Measurements from ENCODE around the gene STAP2. TPM values are rescaled to one million over a fixed set of nuclear protein-coding genes. Genes with fewer than 3 reads are reported as not detected.
A peak's percentile ranks its signal among the peaks of the same experiment; 100 is the strongest.

STAP2 gene
- total RNA-seq, 2 donors from 2014 or later = 17.9 to 31.0 TPM

- Histone ChIP-seq H3K9me3 (no peaks in the 10 kb centered on the region), H3K27ac (peak overlapping the region in 1 of 4 donors; percentile 80), H3K4me1 (peaks cover 98% of the 10 kb centered on the region), H3K4me3 (no peak overlapping the region), H3K27me3 (no peaks in the 10 kb centered on the region), H3K36me3 (replicated peaks in 1 of 2; ENCODE audit: insufficient read depth in 1 of 2, low read depth in 2 of 2) (no peaks in the 10 kb centered on the region)
- 87 to 90% methylated on average over 2 to 7 of the region's 8 CpGs for WGBS, 2 donors
- intact Hi-C loops (cut with DNase I) = no loop called here
- ATAC-seq (no peak), DNase-seq (no peak)
- no peak for TF ChIP-seq POLR2A (IDR thresholded peaks at IDR 0.05)
- TF ChIP-seq, protein P1, sequence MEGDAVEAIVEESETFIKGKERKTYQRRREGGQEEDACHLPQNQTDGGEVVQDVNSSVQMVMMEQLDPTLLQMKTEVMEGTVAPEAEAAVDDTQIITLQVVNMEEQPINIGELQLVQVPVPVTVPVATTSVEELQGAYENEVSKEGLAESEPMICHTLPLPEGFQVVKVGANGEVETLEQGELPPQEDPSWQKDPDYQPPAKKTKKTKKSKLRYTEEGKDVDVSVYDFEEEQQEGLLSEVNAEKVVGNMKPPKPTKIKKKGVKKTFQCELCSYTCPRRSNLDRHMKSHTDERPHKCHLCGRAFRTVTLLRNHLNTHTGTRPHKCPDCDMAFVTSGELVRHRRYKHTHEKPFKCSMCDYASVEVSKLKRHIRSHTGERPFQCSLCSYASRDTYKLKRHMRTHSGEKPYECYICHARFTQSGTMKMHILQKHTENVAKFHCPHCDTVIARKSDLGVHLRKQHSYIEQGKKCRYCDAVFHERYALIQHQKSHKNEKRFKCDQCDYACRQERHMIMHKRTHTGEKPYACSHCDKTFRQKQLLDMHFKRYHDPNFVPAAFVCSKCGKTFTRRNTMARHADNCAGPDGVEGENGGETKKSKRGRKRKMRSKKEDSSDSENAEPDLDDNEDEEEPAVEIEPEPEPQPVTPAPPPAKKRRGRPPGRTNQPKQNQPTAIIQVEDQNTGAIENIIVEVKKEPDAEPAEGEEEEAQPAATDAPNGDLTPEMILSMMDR (IDR thresholded peaks at IDR 0.05) = no peak
Observed at GRCh38 chr19:4373013-4373367, 34.4 kb upstream of the STAP2 start.

DNA sequence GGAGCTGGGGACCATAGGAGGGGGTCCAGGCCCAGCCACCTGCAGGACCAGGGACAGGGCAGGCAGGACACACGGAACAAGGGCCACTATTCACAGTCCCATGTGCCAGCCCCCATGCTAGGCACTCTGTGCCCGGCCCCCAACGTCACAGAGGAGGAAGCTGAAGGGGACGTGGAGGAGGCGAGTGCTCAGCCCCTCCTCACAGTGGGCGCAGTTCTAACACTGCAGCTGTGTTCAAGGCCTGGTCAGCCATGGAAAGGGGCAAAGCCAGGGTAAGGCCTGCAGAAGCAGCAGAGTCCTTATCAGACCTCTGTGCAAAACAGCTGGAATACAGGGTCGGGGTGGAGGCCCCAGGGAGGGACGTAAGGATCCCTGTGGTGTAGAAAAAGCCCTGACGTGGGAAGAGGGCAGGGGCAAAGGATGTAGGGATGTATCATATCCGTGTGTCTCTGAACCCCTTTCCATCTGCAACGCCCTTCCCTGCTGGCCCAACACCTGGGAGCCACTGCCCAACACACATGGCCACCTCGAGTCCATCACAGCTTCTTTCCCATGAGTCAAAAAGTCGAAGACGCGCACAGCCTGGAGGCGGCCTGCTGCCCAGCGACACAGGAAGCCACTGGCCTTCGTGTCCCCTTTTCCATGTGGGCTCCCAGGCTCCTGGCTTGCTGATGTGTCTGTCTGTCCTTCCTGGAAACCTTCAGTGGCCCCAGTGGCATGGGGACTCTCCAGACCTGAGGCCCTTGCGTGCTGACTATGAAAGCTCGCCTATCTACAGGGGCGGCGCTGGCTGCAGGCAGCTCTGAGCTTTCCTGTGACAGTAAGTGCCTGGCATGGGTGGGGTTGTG lies 33.8 kb upstream of the STAP2 start:
- 80 to 88% methylated on average over 17 to 22 of the region's 22 CpGs for WGBS, 2 donors
- Histone ChIP-seq H3K9me3 (no peaks in the 10 kb centered on the region), H3K4me3 (no peak overlapping the region), H3K27me3 (no peaks in the 10 kb centered on the region), H3K4me1 (peaks cover 95% of the 10 kb centered on the region), H3K27ac (no peak overlapping the region), H3K36me3 (replicated peaks in 1 of 2; ENCODE audit: insufficient read depth in 1 of 2, low read depth in 2 of 2) (no peaks in the 10 kb centered on the region)
- intact Hi-C loops (cut with DNase I) = no loop called here
- DNase-seq = no peak
- no peak for ATAC-seq
- TF ChIP-seq, protein P1 (IDR thresholded peaks at IDR 0.05) = no peak
- TF ChIP-seq POLR2A (IDR thresholded peaks at IDR 0.05) = no peak

GRCh38 chr19:4371247-4372164 lies 32.9 kb upstream of the STAP2 start:
- WGBS, 2 donors = 30 to 60% methylated on average over 14 to 31 of the region's 31 CpGs
- no peaks in the 10 kb centered on the region for H3K27me3 ChIP-seq
- H3K27ac ChIP-seq = peak overlapping the region in 1 of 4 donors; percentile 24
- intact Hi-C loops (cut with DNase I) = no loop called here
- peak in 3 of 4 donors; percentile 27 to 61 (median 56) for DNase-seq
- ATAC-seq = no peak
- no peaks in the 10 kb centered on the region for H3K9me3 ChIP-seq
- H3K4me1 ChIP-seq = peaks cover 86% of the 10 kb centered on the region
- no peaks in the 10 kb centered on the region for H3K36me3 ChIP-seq (replicated peaks in 1 of 2; ENCODE audit: insufficient read depth in 1 of 2, low read depth in 2 of 2)
- TF ChIP-seq, protein P1 (IDR thresholded peaks at IDR 0.05) = no peak
- no peak for TF ChIP-seq POLR2A (IDR thresholded peaks at IDR 0.05)
- H3K4me3 ChIP-seq = no peak overlapping the region

GRCh38 chr19:4370418-4371041 lies 31.9 kb upstream of the STAP2 start:
- intact Hi-C loops (cut with DNase I) = no loop called here
- no peak overlapping the region for H3K4me3 ChIP-seq
- no peaks in the 10 kb centered on the region for H3K9me3 ChIP-seq
- H3K36me3 ChIP-seq (replicated peaks in 1 of 2; ENCODE audit: insufficient read depth in 1 of 2, low read depth in 2 of 2) = peaks cover under 1% of the 10 kb centered on the region in 2 donors
- H3K4me1 ChIP-seq = peaks cover 76% of the 10 kb centered on the region
- peak overlapping the region in 2 of 4 donors; percentile 24 to 64 for H3K27ac ChIP-seq
- TF ChIP-seq, protein P1 (IDR thresholded peaks at IDR 0.05) = no peak
- no peak for TF ChIP-seq POLR2A (IDR thresholded peaks at IDR 0.05)
- WGBS, 2 donors = 75 to 87% methylated on average over 8 to 14 of the region's 15 CpGs
- no peak for ATAC-seq
- no peak for DNase-seq
- no peaks in the 10 kb centered on the region for H3K27me3 ChIP-seq
